HCT116 (cell line): Measurements from ENCODE around the gene ANKEF1. TPM values are rescaled to one million over a fixed set of nuclear protein-coding genes. Genes with fewer than 3 reads are reported as not detected.
A peak's percentile ranks its signal among the peaks of the same experiment; 100 is the strongest.

ENCODE experiments used
- ATAC-seq: fragments of 200-7000 bp; cut with Tn5 transposase; 2 replicates; pipeline ENCODE4 v1.9.1; 2020; ENCODE audit warnings: mild to moderate bottlenecking, moderate library complexity
- BruUV-seq: library from RNA; stranded (reverse); fragments of 400-500 nt; replicated peaks from 2 replicates; lab custom pipeline; 2021; lab: Mats Ljungman, UMichigan
- CTCF ChIA-PET: fragments of 300-600 bp; sonication (Branson Sonifier 250); formaldehyde crosslinking; loops from one replicate; lab custom pipeline; 2021; ENCODE audit warnings: antibody characterized with exemption; lab: Charles Lee
- POLR2A ChIA-PET: fragments of 300-600, 350-600 bp; sonication (Branson Sonifier 250); formaldehyde crosslinking; loops from one replicate; lab custom pipeline; 2021; ENCODE audit warnings: antibody characterized with exemption; lab: Charles Lee
- RAD21 ChIA-PET, 2 experiments: fragments of 300-600 bp; sonication (Branson Sonifier 250); formaldehyde crosslinking; loops; one replicate each; lab custom pipeline; 2023; ENCODE audit warnings: low total read pairs in 2 of 2; ENCODE audit not compliant: uncharacterized antibody in 2 of 2, unreplicated experiment in 2 of 2, low non-redundant PET in 1 of 2; lab: Charles Lee
- DNase-seq: peaks from one replicate; pipeline ENCODE4 v3.0.0-alpha.2; 2010; ENCODE audit warnings: low read depth, low spot score
- H2AFZ ChIP-seq: fragments of 200-600 bp; shearing (Covaris generic), sonication (generic); 2 replicates; pipeline ENCODE4 v1.6.1; 2017; ENCODE audit warnings: low read depth, mixed run types, mixed read lengths, antibody characterized with exemption, low read length; ENCODE audit not compliant: poor library complexity, severe bottlenecking
- H3K27ac ChIP-seq: 2 replicates; pipeline ENCODE4 v1.5.1; 2012; ENCODE audit warnings: low read depth, low read length
- H3K27me3 ChIP-seq: fragments of 200-600 bp; sonication (generic); 2 replicates; pipeline ENCODE4 v1.6.1; 2016; ENCODE audit warnings: mixed run types, low read length, mixed read lengths; ENCODE audit not compliant: insufficient read depth
- H3K36me3 ChIP-seq, 2 experiments: fragments of 200-500 bp in 1 of 2; fragments of 200-600 bp in 1 of 2; sonication (Bioruptor generic) in 1 of 2; sonication (generic) in 1 of 2; 2 replicates each; pipeline versions ENCODE4 v1.5.1 to v1.6.1; 2014 to 2016; ENCODE audit warnings: low read length in 2 of 2, inconsistent platforms in 1 of 2, mixed read lengths in 1 of 2, mixed run types in 1 of 2; ENCODE audit not compliant: insufficient read depth in 2 of 2, control insufficient read depth in 1 of 2
- H3K4me1 ChIP-seq, 2 experiments: fragments of 200-600 bp in 1 of 2; sonication (generic) in 1 of 2; 2 replicates each; pipeline versions ENCODE4 v1.5.1 to v1.6.1; 2012 to 2017; ENCODE audit warnings: low read length in 2 of 2, inconsistent platforms in 1 of 2, mild to moderate bottlenecking in 1 of 2, mixed read lengths in 1 of 2, mixed run types in 1 of 2, moderate library complexity in 1 of 2; ENCODE audit not compliant: insufficient read depth in 2 of 2, control insufficient read depth in 1 of 2
- H3K4me2 ChIP-seq: fragments of 200-600 bp; sonication (generic); 2 replicates; pipeline ENCODE4 v1.6.1; 2017; ENCODE audit warnings: mixed run types, low read length, mixed read lengths
- H3K4me3 ChIP-seq, 2 experiments: fragments of 200-600 bp in 1 of 2; sonication (generic) in 1 of 2; replicated peaks in 1 of 2; 2 replicates each; pipeline ENCODE4 v1.5.1; 2011 to 2016; ENCODE audit warnings: low read length in 2 of 2, control low read depth in 1 of 2, low read depth in 1 of 2, mild to moderate bottlenecking in 1 of 2, mixed read lengths in 1 of 2, mixed run types in 1 of 2
- H3K79me2 ChIP-seq: fragments of 200-600 bp; sonication (generic); 2 replicates; pipeline ENCODE4 v1.6.1; 2017; ENCODE audit warnings: mild to moderate bottlenecking, mixed run types, low read length, moderate library complexity, mixed read lengths; ENCODE audit not compliant: insufficient read depth
- H3K9ac ChIP-seq: fragments of 200-600 bp; sonication (generic); 2 replicates; pipeline ENCODE4 v1.6.1; 2016; ENCODE audit warnings: low read length, mixed read lengths
- H3K9me2 ChIP-seq: fragments of 200-600 bp; sonication (generic), shearing (Covaris generic); 2 replicates; pipeline ENCODE4 v1.6.1; 2017; ENCODE audit warnings: mixed run types, mild to moderate bottlenecking, moderate library complexity; ENCODE audit not compliant: insufficient read depth
- H3K9me3 ChIP-seq, 2 experiments: fragments of 200-500 bp in 1 of 2; fragments of 200-600 bp in 1 of 2; sonication (Bioruptor generic) in 1 of 2; sonication (generic) in 1 of 2; 2 replicates each; pipeline ENCODE4 v1.6.1; 2014 to 2017; ENCODE audit warnings: low read length in 2 of 2, mixed read lengths in 2 of 2, inconsistent platforms in 1 of 2, low read depth in 1 of 2, mild to moderate bottlenecking in 1 of 2, mixed run types in 1 of 2, moderate library complexity in 1 of 2; ENCODE audit not compliant: control insufficient read depth in 1 of 2, insufficient read depth in 1 of 2
- H4K20me1 ChIP-seq: fragments of 200-600 bp; sonication (generic), shearing (Covaris generic); 2 replicates; pipeline ENCODE4 v1.6.1; 2017; ENCODE audit warnings: mixed run types, mild to moderate bottlenecking, moderate library complexity; ENCODE audit not compliant: insufficient read depth
- CBX3 ChIP-seq: IDR thresholded peaks from 2 replicates; pipeline ENCODE4 v1.6.1; 2012; ENCODE audit warnings: low read depth
- CEBPB ChIP-seq: IDR thresholded peaks from 2 replicates; pipeline ENCODE4 v1.6.1; 2012; ENCODE audit warnings: low read depth
- EZH2 ChIP-seq: fragments of 200-600 bp; sonication (generic); IDR thresholded peaks from 2 replicates; pipeline ENCODE4 v1.6.1; 2017; ENCODE audit warnings: antibody characterized with exemption, mixed run types
- EZH2phosphoT487 ChIP-seq: fragments of 200-600 bp; IDR thresholded peaks from 2 replicates; pipeline ENCODE4 v1.6.1; 2018; ENCODE audit warnings: antibody characterized with exemption, borderline replicate concordance
- FOSL1 ChIP-seq: IDR thresholded peaks from 2 replicates; pipeline ENCODE4 v1.6.1; 2012; ENCODE audit warnings: low read depth
- JUND ChIP-seq: IDR thresholded peaks from 2 replicates; pipeline ENCODE4 v1.6.1; 2012
- POLR2A ChIP-seq: IDR thresholded peaks from 2 replicates; pipeline ENCODE4 v1.7.0; 2011; ENCODE audit warnings: borderline replicate concordance; ENCODE audit not compliant: insufficient read depth, insufficient read length; ENCODE audit errors: extremely low read depth
- POLR2AphosphoS5 ChIP-seq: IDR thresholded peaks from 2 replicates; pipeline ENCODE4 v1.6.1; 2011; ENCODE audit warnings: mild to moderate bottlenecking, low read depth, low read length, moderate library complexity
- RAD21 ChIP-seq: IDR thresholded peaks from 2 replicates; pipeline ENCODE4 v1.6.1; 2012; ENCODE audit warnings: low read depth, mild to moderate bottlenecking
- SRF ChIP-seq: IDR thresholded peaks from 2 replicates; pipeline ENCODE4 v1.6.1; 2012; ENCODE audit warnings: low read depth
- intact Hi-C: fragments of 100-400 bp; cut with micrococcal nuclease; formaldehyde crosslinking; loops from 2 replicates; pipeline ENCODE4 v1.10.0; 2022
- total RNA-seq: library from RNA; stranded (reverse); gene quantifications from one replicate; pipeline ENCODE4 v1.2.1, GENCODE V29; 2021; ENCODE audit not compliant: unreplicated experiment
- TF ChIP-seq, protein P1 (sequence below), 3 experiments: fragments of 200-600 bp in 1 of 3; sonication (generic) in 1 of 3; IDR thresholded peaks in 2 of 3; conservative IDR thresholded peaks in 1 of 3; 2 replicates each; pipeline ENCODE4 v1.5.1; 2012 to 2017; ENCODE audit warnings: low read depth in 2 of 3, low read length in 2 of 3, antibody characterized with exemption in 1 of 3, borderline replicate concordance in 1 of 3, control low read depth in 1 of 3, mild to moderate bottlenecking in 1 of 3, mixed read lengths in 1 of 3, mixed run types in 1 of 3, moderate library complexity in 1 of 3; ENCODE audit not compliant: insufficient read depth in 1 of 3
- TF ChIP-seq, protein P2 (sequence below): IDR thresholded peaks from 2 replicates; pipeline ENCODE4 v1.6.1; 2012

ANKEF1 gene
- total RNA-seq, 1 experiment from 2014 or later, result 15.8 TPM

DNA sequence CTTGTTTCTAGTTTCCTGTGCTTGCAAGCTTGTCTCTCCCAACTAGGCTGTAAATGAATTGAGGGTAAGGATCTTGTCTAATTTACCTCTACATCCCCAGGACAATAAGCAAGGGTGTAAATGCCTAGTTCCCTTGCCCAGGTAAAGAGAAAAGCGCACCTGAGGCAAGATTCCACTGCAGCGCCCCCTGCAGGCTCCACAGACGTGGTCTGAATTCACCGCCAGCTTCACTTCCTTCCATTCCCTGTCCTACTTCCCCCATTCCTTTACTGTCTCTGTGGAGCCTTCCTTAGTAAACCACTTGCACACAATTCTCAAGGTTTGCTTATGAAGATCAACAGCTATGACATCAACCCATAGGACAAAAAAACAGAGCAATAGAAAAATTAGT lies 42.3 kb downstream of the ANKEF1 start:
- H3K27me3 ChIP-seq, result no peaks in the 10 kb centered on the region
- H3K4me3 ChIP-seq, result no peak overlapping the region
- no peaks in the 10 kb centered on the region for H3K79me2 ChIP-seq
- intact Hi-C loops, result no loop called here
- TF ChIP-seq POLR2A (no peak), EZH2 (no peak), JUND (no peak), CBX3 (no peak)
- TF ChIP-seq, protein P1, sequence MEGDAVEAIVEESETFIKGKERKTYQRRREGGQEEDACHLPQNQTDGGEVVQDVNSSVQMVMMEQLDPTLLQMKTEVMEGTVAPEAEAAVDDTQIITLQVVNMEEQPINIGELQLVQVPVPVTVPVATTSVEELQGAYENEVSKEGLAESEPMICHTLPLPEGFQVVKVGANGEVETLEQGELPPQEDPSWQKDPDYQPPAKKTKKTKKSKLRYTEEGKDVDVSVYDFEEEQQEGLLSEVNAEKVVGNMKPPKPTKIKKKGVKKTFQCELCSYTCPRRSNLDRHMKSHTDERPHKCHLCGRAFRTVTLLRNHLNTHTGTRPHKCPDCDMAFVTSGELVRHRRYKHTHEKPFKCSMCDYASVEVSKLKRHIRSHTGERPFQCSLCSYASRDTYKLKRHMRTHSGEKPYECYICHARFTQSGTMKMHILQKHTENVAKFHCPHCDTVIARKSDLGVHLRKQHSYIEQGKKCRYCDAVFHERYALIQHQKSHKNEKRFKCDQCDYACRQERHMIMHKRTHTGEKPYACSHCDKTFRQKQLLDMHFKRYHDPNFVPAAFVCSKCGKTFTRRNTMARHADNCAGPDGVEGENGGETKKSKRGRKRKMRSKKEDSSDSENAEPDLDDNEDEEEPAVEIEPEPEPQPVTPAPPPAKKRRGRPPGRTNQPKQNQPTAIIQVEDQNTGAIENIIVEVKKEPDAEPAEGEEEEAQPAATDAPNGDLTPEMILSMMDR (IDR thresholded peaks at IDR 0.05 in 2 of 3, conservative IDR thresholded peaks at IDR 0.05 in 1 of 3; ENCODE audit: borderline replicate concordance in 1 of 3, insufficient read depth in 1 of 3, low read depth in 2 of 3, low read length in 2 of 3), result peak in 2 of 3 experiments; percentile 61 to 70; a peak in 4 of 6 replicates
- TF ChIP-seq, all 23 proteins: peak for 1
- Histone ChIP-seq H4K20me1 (no peaks in the 10 kb centered on the region), H3K4me1 (peaks cover 0 to 8% of the 10 kb centered on the region in 2 experiments; a peak in 2 of 4 replicates), H3K4me2 (no peak overlapping the region), H3K9me2 (no peaks in the 10 kb centered on the region; the same call in 1 of the 2 replicates), H3K27ac (no peak overlapping the region), H3K9ac (no peak overlapping the region), H3K36me3 (no peaks in the 10 kb centered on the region), H2AFZ (no peak overlapping the region), H3K9me3 (no peaks in the 10 kb centered on the region)
- ChIA-PET RAD21 (no interaction called here), CTCF (interaction anchor here (0.8 to 1.6 kb wide), 9 partner anchors 9 to 459 kb away, joined by 3 to 8 read pairs (median 4); no protein-coding TSS in a partner anchor), POLR2A (no interaction called here)
- ATAC-seq, result peak; percentile 44; the same call in 1 of the 2 replicates
- BruUV-seq, result no TSS peak
- DNase-seq, result no peak

DNA sequence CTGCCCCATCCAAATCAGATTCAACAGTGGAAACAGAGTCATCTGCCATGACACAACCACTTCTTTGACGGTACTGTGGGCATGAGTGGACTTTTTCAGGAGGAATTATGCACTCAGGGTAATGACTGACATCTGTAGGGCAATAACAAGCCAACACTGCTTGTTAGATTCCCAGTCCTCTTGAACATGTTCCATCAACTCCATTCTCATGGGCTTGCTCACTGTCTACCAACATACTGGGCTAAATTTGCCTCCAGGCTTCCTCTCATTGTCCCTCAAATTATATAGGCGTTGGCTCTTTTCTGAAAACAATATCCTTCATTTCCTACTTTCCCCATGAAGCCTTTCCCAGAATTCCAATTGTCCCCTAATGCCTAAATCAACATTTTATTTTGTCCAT lies 43.1 kb downstream of the ANKEF1 start:
- Histone ChIP-seq H2AFZ (no peak overlapping the region), H3K9me2 (no peaks in the 10 kb centered on the region; the same call in 1 of the 2 replicates), H3K4me3 (no peak overlapping the region), H3K27ac (no peak overlapping the region), H3K27me3 (no peaks in the 10 kb centered on the region), H3K9ac (no peak overlapping the region), H3K36me3 (no peaks in the 10 kb centered on the region), H3K9me3 (no peaks in the 10 kb centered on the region), H3K79me2 (no peaks in the 10 kb centered on the region), H3K4me1 (peaks cover 0 to 8% of the 10 kb centered on the region in 2 experiments; a peak in 2 of 4 replicates), H3K4me2 (no peak overlapping the region), H4K20me1 (no peaks in the 10 kb centered on the region)
- ChIA-PET CTCF (interaction anchor here (0.8 to 1.6 kb wide), 7 partner anchors 8 to 460 kb away, joined by 3 to 8 read pairs (median 4); no protein-coding TSS in a partner anchor), RAD21 (no interaction called here), POLR2A (no interaction called here)
- ATAC-seq (no peak), DNase-seq (no peak)
- intact Hi-C loops, result no loop called here
- no TSS peak for BruUV-seq
- TF ChIP-seq, protein P2, sequence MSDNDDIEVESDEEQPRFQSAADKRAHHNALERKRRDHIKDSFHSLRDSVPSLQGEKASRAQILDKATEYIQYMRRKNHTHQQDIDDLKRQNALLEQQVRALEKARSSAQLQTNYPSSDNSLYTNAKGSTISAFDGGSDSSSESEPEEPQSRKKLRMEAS, result no peak
- TF ChIP-seq POLR2AphosphoS5 (no peak), SRF (no peak), FOSL1 (no peak), CEBPB (no peak), EZH2 (no peak), EZH2phosphoT487 (no peak), POLR2A (no peak), RAD21 (no peak)
